ENCODE results near the gene RYK.

Gene RYK

DNA sequence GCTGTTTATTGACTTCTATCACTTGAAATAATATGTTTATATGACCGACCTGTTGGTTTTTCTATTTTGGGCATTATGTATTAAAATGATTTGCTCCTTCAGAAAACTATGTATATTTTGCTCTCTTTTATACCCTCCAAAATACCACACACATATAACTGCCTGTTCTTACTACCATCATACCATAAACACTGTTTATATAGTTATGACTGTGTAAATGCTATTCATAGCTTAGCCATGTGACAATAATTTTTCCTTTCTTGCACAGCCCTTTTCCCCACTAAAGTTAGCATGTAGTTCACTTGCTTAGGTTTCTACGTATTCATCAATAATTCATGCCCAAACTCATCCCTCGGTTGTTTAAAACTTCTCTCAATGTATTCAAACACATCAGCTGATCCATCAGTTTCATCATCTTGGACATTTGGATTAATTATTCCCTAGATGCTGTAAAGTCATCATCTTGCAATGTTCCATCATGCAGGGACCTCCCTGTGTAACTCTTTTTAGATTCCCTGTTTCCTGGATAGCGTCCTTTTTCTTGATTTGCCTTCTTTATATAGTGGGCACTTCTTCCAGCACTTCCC lies 8.2 kb upstream of the RYK start:
- H3K4me3 ChIP-seq (ENCODE audit: low read depth, low read length) = no peak overlapping the region
- TF ChIP-seq, protein P1, sequence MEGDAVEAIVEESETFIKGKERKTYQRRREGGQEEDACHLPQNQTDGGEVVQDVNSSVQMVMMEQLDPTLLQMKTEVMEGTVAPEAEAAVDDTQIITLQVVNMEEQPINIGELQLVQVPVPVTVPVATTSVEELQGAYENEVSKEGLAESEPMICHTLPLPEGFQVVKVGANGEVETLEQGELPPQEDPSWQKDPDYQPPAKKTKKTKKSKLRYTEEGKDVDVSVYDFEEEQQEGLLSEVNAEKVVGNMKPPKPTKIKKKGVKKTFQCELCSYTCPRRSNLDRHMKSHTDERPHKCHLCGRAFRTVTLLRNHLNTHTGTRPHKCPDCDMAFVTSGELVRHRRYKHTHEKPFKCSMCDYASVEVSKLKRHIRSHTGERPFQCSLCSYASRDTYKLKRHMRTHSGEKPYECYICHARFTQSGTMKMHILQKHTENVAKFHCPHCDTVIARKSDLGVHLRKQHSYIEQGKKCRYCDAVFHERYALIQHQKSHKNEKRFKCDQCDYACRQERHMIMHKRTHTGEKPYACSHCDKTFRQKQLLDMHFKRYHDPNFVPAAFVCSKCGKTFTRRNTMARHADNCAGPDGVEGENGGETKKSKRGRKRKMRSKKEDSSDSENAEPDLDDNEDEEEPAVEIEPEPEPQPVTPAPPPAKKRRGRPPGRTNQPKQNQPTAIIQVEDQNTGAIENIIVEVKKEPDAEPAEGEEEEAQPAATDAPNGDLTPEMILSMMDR (IDR thresholded peaks at IDR 0.05; ENCODE audit: borderline replicate concordance, insufficient read depth, low read depth, low read length) = no peak

DNA sequence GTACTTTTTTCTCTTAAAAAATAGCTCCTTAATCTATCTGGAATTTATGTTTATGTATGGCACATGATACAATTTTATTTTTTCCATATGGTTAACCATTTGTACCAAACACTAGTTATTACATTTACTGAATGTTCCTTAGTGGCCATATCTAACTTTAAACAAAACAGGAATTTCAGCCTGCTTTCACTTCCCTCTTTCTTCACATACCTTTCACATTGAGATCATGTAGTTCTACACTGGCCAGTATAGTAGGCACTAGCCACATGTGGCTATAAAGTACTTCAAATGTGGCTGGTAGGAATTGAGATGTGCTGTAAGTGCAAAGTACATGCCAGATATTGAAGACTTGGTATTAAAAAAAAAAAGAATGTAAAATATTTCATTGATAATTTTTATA lies 4.7 kb upstream of the RYK start:
- no peak overlapping the region for H3K4me3 ChIP-seq (ENCODE audit: low read depth, low read length)
- TF ChIP-seq, protein P1 (IDR thresholded peaks at IDR 0.05; ENCODE audit: borderline replicate concordance, insufficient read depth, low read depth, low read length) = no peak

DNA sequence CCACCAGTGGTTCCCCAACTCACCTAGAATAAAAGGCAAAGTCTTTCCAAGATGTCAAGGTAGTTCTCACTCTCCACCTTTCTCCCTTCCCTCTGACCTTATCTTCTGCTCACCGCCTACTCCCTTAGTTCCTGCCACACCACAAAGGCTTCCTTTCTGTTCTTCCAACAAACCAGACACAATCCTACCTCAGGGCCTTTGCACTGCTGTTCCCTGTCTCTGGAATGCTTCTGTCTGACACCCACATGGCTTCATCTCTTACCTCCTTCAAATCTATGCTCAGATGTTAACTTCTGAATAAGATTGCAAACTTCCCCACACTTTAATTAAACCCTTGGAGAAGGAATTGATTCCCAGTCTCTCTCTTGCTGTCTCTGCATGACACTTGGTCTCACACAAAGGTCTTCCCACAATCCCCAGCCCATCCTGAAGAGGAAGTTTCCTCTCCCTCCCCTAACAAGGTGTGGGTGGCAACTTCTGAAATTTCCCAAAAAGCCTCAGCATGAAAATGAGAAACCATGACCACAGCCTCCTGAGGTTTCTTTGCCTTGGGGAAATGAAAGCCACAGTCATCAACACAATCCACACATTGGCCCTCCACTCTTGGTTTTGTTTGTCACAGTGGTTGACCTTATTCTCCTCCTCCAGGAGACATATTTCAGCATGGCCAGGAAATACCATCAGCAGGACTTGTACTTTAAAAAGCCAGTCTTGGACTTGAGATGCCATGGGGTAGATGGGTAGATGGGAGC lies 3.0 kb upstream of the RYK start:
- H3K4me3 ChIP-seq (ENCODE audit: low read depth, low read length) = no peak overlapping the region
- TF ChIP-seq, protein P1 (IDR thresholded peaks at IDR 0.05; ENCODE audit: borderline replicate concordance, insufficient read depth, low read depth, low read length) = no peak

DNA sequence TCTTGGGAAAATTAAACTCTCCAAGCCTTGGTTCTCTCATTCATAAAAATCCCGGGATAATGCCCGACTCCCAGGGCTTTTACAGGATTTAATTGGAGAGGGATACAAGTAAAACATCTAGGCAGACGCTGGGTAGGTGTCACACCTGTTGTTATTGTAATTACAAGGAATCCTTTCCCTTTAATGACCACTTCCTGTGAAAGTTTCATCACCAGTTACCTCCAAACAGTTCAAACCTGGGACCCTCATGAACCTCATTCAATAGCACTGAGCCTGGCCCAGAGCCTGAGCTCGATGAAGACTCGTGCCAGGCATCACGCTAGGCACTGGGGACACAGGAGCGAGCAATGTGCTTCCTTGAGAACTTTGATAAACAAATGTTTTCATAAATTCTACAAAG lies 2.1 kb upstream of the RYK start:
- TF ChIP-seq, protein P1 (IDR thresholded peaks at IDR 0.05; ENCODE audit: borderline replicate concordance, insufficient read depth, low read depth, low read length) = no peak
- H3K4me3 ChIP-seq (ENCODE audit: low read depth, low read length) = no peak overlapping the region

DNA sequence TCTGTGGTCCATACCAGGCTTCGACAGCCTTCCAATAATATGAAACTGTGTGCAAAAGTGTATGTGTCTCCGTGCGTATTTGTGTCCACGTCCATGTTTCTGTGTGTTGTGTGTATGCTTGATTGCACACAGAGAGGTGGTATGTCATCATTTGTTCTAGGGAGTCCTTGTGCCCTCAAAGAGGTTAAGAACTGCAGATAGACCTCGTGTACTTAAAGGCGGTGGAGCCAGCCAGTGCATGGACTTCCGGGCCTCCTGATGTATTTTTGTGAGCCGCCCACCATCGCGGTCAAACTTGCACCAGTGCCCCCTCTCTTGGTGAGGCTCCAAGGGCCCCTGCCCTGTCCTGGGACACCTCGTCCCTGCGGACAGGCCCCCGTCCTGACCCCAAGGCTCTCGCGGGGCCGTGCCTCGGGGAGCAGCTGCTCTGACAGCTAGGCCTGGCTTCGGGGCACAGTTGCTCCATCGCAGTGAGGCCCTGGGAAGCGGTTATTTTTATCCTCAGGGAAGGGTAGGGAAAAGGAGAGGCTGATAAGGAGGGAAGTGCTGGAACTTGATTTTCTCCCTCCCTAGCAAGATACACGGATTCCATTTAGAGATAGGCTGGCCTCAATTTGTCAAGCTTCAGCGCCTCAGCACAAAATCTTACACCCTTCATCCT lies 1.2 kb upstream of the RYK start:
- TF ChIP-seq, protein P1 (IDR thresholded peaks at IDR 0.05; ENCODE audit: borderline replicate concordance, insufficient read depth, low read depth, low read length) = no peak

DNA sequence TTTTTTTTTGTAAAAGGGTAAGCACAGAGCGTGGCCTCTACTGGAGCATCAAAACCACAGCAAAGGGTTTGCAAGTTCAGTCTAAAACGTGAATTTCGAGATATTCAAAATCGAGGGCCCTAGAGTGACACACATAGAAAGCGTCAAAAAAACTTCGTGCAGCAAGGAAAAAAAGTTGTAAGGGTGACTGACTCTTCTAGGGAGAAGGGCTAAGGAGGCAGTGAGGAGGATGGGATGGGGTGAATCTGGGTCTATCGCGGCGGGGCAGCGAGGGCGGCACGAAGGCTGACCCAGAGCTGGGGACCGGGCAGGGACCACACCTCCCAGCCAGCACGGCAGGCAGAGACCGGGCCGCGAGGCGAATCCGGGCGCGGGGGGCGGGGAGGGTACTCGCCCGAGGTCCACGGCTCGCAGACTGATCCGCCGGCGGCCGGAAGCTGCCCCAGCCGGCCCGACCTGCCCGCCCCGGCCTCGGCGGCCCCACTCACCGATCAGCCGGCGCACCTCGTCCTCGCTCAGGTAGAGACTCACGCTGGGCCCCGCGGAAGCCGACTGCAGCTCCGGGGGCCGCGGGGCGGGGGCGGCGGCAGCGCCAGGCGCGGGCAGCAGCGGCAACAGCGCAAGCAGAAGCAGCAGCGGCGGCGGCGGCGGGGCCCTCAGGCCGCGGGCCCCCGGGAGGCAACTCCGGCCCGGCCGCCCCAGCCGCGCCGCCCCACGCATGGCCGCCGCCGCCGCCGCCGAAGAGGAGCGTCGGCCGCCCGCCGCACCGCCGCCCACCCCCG lies 533 bp downstream of the RYK start:
- TF ChIP-seq, protein P1 (IDR thresholded peaks at IDR 0.05; ENCODE audit: borderline replicate concordance, insufficient read depth, low read depth, low read length) = no peak
- peak overlapping the region; percentile 76 for H3K4me3 ChIP-seq (ENCODE audit: low read depth, low read length)

More for the DNA sequence above, 1.2 kb upstream of the RYK start:
- no peak overlapping the region for H3K4me3 ChIP-seq (ENCODE audit: low read depth, low read length)

Data from GM12875 (cell line).